ENCODE measurements around the gene AP3D1. TPM values are rescaled to one million over a fixed set of nuclear protein-coding genes. Genes with fewer than 3 reads are reported as not detected.
A peak's percentile ranks its signal among the peaks of the same experiment; 100 is the strongest.

Gene AP3D1
- total and polyA plus RNA-seq, 9 of the 15 experiments (the other 6 are each of a cell fraction or from before 2014, with no cell fraction given) = 1.2 to 86.1 (median 35.9) TPM

DNA sequence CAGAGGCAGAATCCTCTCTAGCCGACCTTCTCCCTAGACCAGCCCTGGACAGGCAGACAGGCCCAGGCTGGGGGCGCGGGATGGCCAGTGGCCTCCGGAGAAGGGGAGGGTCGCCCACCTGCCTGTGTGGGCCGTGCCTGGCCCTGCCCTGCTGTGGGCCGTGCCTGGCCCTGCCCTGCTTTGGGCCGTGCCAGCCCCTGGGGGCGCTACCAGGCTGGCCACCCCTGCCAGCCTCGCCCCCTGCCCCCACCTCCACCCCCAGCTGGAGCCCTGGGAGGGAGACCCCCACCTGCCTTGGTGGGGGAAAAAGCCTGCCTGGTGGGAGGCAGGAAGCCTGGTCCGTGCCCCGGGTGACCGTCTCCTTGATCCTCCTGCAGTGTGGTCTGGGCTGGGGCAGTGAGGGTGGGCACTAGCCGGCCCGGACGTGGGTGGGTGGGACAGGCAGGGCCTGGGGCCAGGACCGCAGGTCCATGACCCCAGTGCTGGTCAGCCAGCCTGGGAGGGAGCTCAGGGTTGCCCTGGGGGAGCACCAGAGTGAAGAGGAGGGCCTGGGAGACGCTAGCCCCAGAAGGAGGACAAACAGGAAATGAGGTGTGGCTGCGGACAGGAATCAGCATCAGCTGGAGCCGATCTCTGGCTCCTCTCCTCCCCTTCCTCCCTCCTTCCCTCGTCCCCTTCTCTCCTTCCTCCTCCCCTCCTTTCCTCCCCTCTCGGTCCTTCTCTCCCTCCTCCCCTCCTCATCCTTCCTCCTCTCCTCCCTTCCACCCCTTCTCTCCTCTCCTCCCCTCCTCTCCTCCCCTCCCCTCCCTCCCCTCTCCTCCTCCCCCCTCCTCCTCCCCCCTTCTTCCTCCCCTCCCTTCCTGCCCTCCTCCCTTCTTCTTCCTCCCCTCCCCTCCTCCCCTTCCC lies 95.2 kb downstream of the AP3D1 start (continued):
- TF ChIP-seq BRF2 (IDR thresholded peaks at IDR 0.05; ENCODE audit: borderline replicate concordance, insufficient read depth, insufficient read length) (no peak), POLR3A (IDR thresholded peaks at IDR 0.05; ENCODE audit: borderline replicate concordance, extremely low read depth, insufficient read depth, insufficient read length) (no peak), GTF2B (IDR thresholded peaks at IDR 0.05; ENCODE audit: extremely low read depth, insufficient read length) (peak; percentile 68), SMAD4 (CRISPR knock-in tag; conservative IDR thresholded peaks at IDR 0.05) (peak; percentile 20), RAD21 (CRISPR knock-in tag; conservative IDR thresholded peaks at IDR 0.05 in 1 of 2, IDR thresholded peaks at IDR 0.05 in 1 of 2) (no peak), ZNF79 (CRISPR knock-in tag; IDR thresholded peaks at IDR 0.05; ENCODE audit: low read depth) (no peak), SMARCB1 (IDR thresholded peaks at IDR 0.05; ENCODE audit: insufficient read length, low read depth) (no peak), ATF2 (CRISPR knock-in tag; IDR thresholded peaks at IDR 0.05) (no peak), WHSC1 (IDR thresholded peaks at IDR 0.05; ENCODE audit: low read length) (no peak), RCOR1 (IDR thresholded peaks at IDR 0.05; ENCODE audit: borderline replicate concordance in 1 of 2, low read depth in 2 of 2, low read length in 2 of 2) (peak; percentile 43 to 89; a peak in 3 of 4 replicates), CXXC5 (CRISPR knock-in tag; IDR thresholded peaks at IDR 0.05) (0 out of 2 replicates have a peak, but pooled peaks have one; percentile 60), NR2C1 (IDR thresholded peaks at IDR 0.05) (no peak), NR2C1 (tag; IDR thresholded peaks at IDR 0.05) (no peak), ILF3 (IDR thresholded peaks at IDR 0.05; ENCODE audit: borderline replicate concordance) (no peak), ZNF592 (IDR thresholded peaks at IDR 0.05) (peak; percentile 54; the same call in 1 of the 2 replicates), PCBP2 (IDR thresholded peaks at IDR 0.05; ENCODE audit: low read depth, low read length, poor library complexity, severe bottlenecking) (peak; percentile 75)
- TF ChIP-seq, protein P1, sequence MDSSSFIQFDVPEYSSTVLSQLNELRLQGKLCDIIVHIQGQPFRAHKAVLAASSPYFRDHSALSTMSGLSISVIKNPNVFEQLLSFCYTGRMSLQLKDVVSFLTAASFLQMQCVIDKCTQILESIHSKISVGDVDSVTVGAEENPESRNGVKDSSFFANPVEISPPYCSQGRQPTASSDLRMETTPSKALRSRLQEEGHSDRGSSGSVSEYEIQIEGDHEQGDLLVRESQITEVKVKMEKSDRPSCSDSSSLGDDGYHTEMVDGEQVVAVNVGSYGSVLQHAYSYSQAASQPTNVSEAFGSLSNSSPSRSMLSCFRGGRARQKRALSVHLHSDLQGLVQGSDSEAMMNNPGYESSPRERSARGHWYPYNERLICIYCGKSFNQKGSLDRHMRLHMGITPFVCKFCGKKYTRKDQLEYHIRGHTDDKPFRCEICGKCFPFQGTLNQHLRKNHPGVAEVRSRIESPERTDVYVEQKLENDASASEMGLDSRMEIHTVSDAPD (CRISPR knock-in tag; IDR thresholded peaks at IDR 0.05) = no peak
